GM12878 (cell line): ENCODE results near the gene RPAP3. TPM values are rescaled to one million over a fixed set of nuclear protein-coding genes. Genes with fewer than 3 reads are reported as not detected.

Experiments
- CHD4 ChIP-seq: fragments of 200-600 bp; sonication (generic); IDR thresholded peaks from 2 replicates; pipeline ENCODE4 v1.6.1; 2016; ENCODE audit warnings: mild to moderate bottlenecking
- E2F4 ChIP-seq: IDR thresholded peaks from 2 replicates; pipeline ENCODE4 v1.6.1; 2012; ENCODE audit warnings: low read depth, low read length, improper control_type of control experiment
- GABPA ChIP-seq: IDR thresholded peaks from 2 replicates; pipeline ENCODE4 v1.6.1; 2014; ENCODE audit warnings: antibody characterized with exemption, low read depth, mild to moderate bottlenecking, inconsistent platforms
- IRF5 ChIP-seq: fragments of 450-650 bp; IDR thresholded peaks from 2 replicates; pipeline ENCODE4 v1.6.1; 2017; ENCODE audit warnings: borderline replicate concordance
- PBX3 ChIP-seq: IDR thresholded peaks from 2 replicates; pipeline ENCODE4 v1.6.1; 2011; ENCODE audit warnings: mild to moderate bottlenecking, low read depth, low read length, moderate library complexity; ENCODE audit not compliant: insufficient replicate concordance
- REST ChIP-seq: IDR thresholded peaks from 2 replicates; pipeline ENCODE4 v1.6.1; 2012; ENCODE audit warnings: mild to moderate bottlenecking, low read depth, low read length
- SKIL ChIP-seq: fragments of 450-650 bp; IDR thresholded peaks from 2 replicates; pipeline ENCODE4 v1.6.1; 2017; ENCODE audit warnings: mild to moderate bottlenecking, low read depth, inconsistent platforms; ENCODE audit not compliant: poor library complexity, severe bottlenecking
- SP1 ChIP-seq: IDR thresholded peaks from one replicate; pipeline ENCODE4 v1.6.1; 2011; ENCODE audit warnings: low read depth, low read length
- polyA plus RNA-seq, 11 experiments: library from polyadenylated mRNA; depleted of rRNA in 4 of 11; unstranded in 6 of 11; stranded (reverse) in 5 of 11; fragments of >200 nt; fragmentation: Nextera tagmentation in 4 of 11; fragmentation: Illumina TruSeq in 1 of 11; extraction: Ambion mirVana in 4 of 11; extraction: Trizol in 1 of 11; gene quantifications; 1 replicate in 1 of 11; 2 replicates in 10 of 11; pipeline versions ENCODE4 v1.2.1 to v1.2.3, GENCODE V29; 2011 to 2016; ENCODE audit warnings: inconsistent platforms in 2 of 11, missing spikeins in 2 of 11, low read depth in 1 of 11
- total RNA-seq, 4 experiments: library from RNA; depleted of rRNA in 3 of 4; stranded (reverse); fragments of >200 nt in 3 of 4; fragmentation: Illumina TruSeq in 1 of 4; extraction: Trizol in 1 of 4; gene quantifications; 2 replicates each; pipeline versions ENCODE4 v1.2.1 to v1.2.3, GENCODE V29; 2013 to 2021

The RPAP3 gene
- total and polyA plus RNA-seq, 10 of the 15 experiments (the other 5 are each of a cell fraction or from before 2014, with no cell fraction given), result 14.1 to 50.6 (median 28.4) TPM

- TF ChIP-seq REST (no peak), CHD4 (no peak), IRF5 (peak; percentile 75), SKIL (no peak), GABPA (no peak), PBX3 (no peak), E2F4 (0 out of 2 replicates have a peak, but pooled peaks have one; percentile 50), SP1 (no peak)
- TF ChIP-seq, all 136 proteins: peak for 42
These were observed at the start of gene RPAP3 (continued) for GRCh38 chr12:47705566-47706425.
